NCI-H128 (cell line): ENCODE data around the gene CHRNA7.

Source experiments
- DNase-seq: peaks from one replicate; lab custom pipeline; 2025; ENCODE audit not compliant: unreplicated experiment; lab: John Stamatoyannopoulos, UW

Gene CHRNA7

DNA sequence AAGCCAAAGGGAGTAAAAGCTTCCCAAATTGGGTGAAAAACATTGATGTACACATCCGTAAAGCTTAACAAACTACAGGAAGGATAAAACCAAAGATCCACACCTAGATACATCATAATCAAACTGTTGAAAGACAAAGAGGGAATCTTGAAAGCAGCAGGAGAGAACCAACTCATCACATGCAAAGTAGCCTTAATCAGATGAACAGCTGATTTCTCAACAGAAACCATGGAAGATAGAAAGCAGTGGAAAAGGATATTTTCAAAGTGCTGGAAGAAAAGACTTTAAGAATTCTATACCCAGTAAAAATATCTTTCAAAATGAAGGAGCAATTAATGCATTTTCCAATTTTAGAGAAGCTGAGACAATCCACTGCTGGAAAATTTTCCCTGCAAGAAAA, 36.8 kb downstream of the CHRNA7 start:
- DNase-seq: no peak

DNA sequence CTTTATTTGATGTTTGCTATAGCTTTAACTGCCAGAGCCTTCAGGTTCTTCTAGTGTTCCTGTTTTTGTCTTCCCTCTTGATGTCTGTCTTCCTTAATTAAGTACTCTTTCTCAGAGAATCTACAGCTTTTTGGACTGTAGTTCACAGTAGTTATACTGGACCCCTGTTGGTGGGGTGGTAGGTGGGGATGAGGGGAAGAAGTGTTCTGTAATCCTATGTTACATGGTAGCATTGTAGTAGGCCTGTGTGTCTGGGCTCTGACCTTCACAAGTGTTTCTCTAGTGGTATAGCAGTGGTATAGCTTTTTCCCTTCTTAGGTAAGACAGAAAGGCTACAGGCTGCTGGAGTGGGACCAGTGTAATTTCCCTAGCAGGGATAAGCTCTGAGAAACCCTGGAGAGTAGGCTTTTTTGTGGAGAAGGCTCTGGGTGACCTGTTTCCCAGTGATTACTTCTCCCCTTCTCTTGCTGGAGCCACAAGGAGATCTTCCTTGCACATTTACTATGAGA, 59.6 kb downstream of the CHRNA7 start:
- DNase-seq: no peak

DNA sequence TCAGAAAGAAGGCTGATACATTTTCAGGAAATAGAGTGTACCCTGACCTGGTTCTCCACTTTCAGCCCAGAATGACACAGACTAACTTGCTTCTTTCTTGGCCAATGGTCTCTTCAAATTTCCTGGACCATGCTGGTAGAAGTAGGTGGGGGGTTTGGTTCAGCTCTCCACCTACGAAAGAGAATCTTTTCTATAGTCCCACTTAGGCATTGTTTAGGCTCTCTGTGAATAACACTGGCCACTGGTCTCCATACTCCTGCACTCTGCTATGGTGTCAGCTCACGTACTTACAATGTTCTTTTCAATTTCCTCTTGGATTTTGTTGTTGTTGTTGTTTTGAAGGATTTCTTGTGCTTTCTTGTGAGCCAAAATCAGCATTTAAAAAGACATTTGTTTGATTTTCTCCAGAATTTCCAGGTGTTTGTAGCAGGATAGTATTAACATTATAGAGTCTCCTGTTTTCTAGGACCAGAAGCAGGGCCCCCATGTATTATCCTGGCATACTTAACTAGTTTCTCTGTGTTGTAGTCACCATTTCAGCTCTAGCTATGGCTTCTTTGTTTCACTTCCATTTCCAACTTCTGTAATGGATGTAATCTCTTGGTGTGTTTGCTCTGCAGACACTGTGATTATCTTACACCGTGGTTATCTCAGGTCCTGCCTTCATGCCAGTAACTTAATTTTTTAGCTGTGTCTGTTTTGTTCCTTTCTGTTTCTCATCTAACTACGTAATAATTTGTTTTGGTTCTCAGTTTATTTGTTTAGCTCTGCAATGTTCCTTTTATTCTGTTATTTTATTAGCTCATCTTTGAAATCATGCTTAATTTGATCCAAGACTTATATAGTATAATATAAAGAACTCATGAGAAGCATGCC, 61.4 kb downstream of the CHRNA7 start:
- DNase-seq: no peak

DNA sequence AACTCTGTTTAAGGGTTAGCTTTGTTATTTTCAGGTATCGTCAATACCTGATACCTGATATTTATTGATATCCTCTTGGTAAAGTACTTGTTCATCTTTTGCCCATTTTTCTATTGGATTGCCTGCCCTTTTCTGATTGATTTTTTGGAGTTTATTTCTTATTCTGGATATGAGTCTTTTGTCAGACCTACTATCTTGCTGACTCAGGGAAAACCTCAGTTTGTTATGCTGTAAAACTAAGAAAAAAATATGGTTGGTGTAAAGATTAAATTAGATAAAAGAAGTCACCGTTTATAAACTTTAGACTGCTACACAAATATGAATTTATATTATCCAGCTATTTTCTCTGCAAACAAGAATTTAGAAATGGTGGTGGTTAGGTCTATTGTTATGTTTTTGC, 65.9 kb downstream of the CHRNA7 start:
- no peak for DNase-seq

DNA sequence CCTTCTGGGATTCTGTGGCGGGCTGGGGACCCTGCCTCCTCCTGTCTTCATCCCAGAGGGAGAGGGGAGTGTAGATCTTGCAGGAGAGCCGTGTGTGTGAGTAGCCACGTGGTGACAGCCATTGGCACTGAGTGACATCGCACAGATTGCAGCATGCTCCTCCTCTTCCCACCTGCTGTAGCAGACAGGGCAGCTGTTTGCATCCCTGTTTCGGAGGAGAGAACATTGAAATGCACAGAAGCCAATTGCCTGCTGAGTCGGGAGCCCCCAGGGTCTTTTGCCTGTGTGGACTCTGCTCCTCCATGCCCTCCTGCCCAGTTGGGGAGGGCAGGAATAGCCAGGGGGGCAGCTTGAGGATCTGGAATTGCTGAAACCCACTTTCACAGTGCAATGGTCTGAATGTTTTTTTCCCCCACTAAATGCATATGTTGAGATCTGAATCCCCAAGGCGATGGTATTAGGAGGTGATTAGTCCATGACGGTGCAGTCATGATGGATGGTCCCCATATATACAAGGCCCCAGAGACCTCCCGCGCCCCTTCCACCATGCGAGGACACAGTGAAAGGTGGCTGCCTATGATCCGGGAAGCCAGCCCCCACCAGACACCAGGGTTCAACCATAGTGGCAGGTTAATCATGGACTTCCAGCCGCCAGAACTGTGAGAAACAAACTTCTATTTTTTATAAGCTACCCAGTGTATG, 66.8 kb downstream of the CHRNA7 start:
- no peak for DNase-seq

DNA sequence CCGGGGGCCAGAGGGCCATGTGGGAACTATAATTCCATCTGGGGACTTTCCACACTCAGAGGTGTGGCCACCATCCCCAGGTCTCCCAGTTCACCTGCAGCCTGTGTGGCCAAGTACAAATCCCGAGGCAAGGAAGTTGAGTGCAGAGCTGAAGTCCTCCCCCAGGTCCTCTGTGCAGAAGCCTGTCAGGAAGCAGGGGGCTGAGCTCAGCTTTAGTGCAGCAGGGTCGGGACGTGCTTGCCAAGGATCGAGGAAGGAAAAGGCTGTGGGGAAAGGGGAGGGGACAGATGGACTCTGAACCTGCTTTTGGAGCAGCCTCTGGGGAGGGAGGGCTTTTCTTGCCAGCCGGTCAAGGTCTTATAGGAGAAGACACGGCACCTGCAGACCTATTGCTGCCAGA, 67.7 kb downstream of the CHRNA7 start:
- DNase-seq: no peak

DNA sequence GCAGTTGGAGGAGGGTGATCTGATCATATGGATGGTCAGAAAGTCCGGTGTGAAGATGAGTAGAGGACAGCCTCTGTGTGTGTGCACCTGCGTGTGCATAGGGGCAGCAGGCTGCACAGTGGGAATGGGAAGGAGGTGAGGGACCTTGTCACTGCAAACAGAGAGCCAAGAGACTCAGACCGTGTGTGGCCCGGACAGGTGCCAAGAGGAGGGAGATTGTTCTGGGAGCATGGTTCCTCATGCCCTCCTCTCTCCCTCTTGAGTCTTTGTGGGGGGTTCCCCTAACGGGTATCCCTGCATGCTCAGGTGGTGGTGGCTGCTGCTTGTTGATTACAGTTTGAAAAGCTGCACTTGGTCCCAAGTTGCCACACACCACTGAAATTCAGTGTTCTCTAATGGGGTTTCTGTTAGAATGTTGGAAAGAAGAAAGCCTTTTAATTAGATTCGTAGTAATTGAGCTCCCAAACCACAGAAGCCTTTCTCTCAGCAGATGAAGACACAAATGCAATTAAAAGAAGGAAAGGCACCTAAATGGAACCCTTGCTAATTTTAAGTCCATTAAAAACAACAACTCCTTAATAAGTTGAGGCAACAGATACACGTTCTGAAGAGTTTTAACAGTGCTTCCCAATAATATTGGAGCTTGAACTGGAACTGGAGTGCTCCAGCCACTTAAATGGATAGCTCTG, 68.9 kb downstream of the CHRNA7 start:
- DNase-seq: no peak

DNA sequence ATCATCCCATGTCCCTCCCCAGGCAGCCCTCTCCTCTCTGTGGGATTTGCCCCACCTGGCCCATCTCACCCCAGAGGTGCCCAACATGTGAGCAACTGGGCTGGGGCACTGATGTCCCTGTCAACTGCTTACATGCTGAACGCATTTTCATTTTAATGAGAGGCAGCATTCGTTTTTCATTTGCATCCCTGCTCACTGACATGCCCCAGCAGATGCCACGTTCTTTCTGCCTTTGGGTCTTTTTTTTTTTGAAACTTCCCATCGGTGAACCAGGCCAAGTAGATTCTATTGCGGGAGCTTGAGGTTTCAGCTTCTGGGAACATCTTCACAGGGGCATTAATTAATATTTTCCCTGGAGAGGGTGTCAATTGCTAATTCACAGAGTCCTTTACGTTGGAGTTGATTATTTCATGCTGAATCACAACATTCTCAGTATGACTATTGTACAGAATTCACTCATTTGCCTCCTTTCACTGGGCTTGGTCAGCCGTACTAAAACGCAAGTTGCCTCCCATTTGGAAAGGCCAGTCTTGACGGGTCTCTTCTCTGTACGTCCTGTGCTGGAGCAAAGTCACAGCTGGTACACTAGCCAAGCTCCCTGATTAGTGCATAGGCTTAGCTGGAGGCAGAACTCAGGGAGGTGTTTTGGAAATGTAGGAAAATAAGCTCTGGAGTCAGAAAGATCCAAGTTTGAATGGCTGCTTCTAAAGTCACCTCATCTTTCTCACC, 69.8 kb downstream of the CHRNA7 start:
- no peak for DNase-seq

DNA sequence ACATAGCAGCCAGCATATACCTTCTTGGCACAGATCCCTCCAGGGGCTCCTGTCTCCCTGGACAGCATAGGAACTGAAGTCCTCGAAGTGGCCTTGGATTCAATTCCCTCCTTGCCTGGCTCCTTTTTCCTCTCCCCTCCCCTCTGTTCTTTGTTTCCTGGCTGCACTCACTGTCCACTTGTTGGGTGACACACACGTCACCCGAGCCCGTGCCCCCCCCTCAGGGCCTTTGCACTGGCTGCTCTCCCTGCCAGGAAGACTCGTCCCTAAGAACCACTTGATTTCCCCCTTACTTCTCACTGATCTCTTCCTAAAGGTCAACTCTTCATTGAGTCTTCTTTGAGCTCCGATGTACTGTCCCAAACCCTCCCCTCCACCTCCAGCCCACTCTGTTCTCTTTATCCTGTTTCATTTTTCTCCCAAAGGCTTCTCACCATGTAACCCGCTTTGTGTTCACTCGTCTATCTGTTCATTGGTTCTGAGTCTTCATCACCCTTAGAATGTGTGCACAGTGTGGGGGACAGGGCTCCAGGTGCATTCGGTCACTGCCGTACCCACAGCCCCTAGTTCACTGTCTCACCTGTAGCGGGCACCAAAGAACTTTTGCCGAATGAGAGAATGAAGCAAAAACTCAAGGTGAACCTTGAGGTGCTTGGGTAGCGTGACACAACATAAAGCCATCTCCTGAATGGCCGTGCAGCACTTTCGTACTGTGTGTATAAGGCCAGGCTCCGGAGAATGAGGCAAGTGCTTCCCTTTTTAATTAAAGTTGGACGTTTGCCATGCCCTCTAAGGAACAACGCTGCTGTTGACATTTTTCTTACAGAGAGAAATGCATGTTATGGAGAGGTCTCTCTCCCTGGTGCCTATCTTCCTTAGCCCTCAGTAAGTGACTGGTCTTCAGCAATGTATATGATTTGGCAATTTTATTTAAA, 74.0 kb downstream of the CHRNA7 start:
- DNase-seq: no peak

DNA sequence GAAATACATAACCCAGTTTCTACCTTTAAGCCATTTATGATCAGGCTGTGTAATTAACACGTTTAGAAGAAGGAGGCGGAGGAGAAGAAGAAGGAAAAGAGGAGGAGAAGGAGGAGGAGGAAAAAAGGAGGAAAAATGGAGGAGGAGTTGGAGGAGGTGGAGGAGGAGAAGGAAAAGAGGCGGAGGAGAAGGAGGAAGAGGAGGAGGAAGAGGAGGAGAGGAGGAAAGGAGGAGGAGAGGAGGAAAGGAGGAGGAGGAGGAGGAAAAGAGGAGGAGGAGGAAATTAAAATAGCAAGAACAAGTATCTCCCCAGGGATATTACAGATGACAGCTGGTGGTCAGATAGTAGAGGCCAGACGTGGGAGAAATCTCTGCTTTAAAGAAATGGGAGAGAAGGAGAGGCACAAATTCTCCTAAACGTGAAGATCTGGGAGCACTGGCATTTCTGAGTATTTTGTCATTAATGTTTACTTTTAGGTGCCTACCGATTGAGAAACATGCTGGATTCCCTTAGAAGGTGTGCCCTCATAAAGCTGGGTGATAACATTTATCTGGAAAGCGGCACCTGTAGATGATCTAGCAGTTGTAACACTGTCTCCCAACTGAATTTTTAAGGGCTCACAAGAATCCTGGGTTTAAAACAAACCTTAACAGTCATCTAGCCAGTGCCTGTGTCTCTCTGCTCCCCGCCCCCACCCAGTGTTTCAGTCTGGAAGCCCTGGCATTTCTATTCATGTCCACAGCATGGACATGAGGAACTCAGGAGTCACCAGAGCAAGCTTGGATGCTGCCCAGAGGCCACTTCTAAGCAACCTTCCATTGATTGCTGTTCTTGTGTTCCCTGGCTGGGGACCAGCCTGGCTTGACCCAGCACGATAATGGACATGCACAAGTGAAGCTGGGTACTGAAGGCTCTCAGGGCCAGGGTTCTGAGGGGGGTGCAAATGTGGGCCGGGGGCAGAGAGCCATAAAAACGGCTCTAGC, 75.2 kb downstream of the CHRNA7 start:
- no peak for DNase-seq

DNA sequence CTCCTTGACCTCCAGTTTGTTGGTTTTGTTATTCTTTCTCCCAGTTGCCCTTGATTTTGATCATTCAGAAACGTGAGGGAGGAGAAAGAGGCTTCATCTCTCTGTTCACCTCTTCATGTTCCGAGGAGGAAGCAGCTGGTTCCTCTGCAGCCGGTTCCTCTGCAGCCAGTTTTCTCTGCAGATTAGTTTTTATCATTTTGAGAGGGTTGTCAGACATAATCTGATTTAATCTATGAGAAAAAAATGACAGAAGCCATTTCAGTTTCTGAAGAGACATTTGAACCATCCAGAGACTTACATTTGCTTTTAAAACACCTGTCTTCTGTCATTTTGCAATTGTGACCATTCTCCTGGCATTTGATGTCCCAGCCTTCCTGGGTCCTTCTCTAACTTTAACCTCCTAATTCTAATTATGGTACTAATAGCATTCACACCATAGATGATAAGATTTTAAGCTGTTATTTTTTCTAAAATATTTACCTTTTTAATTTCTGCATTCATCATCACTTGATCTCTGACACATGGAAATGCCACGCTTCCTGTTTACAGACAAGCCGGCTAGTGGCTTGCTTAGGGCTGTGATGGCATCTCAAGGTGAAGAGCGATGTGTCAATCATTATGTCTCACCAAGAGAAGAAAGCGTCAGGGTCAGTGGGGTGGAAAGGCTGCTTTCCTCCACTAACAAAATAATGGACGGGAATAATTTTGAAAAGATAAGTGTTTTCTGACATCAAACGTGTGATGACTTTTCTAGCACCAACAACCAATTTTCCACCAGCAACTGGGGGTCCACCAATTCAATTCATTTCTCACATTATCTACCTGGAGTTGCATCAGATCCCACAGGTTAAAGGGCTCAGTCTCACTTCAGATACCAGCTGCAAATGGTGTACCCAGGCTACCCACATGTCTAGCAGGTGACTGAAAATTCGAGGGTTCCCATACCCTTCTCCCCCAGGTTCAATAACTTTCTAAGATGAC, 76.4 kb downstream of the CHRNA7 start:
- no peak for DNase-seq

DNA sequence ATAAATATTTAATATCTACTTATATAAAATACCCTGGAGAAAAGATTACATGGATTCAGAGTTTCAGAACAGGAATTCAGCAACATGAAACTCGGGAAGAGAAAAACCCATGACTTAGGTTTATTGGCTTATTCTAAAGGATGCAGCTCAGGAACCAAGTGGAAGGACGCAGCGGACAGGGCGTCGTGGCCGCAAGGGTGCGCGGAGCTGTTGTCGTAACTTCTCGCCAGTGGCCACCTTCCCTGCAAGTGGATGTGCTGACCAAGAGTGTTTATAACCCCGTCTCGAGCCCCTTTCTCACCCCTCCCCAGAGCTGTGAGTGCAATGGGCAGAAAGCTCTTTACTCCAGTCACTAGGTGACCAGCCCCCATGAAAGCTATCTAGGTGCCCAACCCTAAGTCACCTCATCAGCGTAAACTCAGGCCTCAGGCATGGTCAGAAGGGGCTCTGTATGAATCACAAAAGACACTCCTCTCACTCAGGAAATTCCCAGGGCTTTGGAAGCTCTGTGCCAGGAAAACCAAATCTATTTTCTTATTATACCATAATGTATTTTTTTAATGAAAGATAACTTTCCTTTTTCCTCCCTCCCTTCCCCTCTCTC, 77.3 kb downstream of the CHRNA7 start:
- no peak for DNase-seq

DNA sequence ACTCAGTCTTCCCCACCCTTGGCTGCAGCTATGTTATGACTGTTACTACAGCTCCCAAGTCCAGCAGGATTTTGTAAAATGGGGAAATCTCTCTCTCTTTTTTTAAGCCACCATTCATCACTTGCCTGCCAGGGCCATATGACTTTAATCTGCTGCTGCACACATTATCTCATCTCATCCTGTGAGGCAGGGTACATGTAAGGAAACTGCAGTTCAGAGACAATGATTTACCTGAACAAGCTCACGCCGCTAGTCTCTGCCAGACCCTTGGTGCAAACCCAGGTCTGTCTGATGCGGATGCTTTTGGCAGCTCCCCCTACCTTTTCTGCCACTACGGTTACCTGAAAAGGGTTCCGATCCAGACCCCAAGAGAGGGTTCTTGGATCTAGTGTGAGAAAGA, 78.3 kb downstream of the CHRNA7 start:
- DNase-seq: no peak

DNA sequence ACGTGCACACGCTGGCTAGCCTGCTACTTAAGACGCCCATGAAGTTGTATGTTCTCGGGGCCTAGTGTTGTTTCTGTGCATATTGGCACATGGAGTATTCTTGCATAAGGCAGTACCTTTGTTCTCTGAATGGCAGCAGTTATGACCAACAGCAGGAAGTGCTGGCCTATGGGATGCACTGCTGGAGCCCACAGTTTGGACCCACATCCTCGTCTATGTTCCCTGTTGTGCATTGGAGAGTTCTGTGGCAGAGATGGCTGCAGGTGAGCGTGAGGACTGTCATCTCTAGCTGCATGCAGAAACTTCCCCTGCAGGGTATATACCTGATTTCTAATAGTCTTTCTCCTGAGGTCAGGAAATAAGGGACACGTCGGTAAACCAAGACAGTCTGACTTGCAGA, 81.8 kb downstream of the CHRNA7 start:
- DNase-seq: no peak

DNA sequence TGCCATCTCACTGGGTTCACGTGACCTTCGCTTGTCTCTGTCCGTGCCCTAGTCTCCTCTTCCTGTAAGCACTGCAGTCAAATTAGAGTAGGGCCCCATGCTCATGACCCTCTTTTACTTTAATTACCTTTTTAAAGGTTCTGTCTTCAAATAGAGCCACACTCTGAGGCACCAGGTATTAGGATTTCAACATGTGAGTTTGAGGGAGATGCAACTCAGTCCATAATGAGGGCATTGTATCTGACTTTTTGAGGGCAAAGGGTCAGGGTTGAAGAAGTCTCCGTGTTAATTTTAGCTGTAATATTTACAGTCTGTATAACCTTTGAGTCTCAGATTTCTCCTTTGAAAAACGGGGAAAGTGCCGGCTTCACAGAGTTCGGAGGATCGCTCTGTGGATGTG, 82.9 kb downstream of the CHRNA7 start:
- DNase-seq: no peak

DNA sequence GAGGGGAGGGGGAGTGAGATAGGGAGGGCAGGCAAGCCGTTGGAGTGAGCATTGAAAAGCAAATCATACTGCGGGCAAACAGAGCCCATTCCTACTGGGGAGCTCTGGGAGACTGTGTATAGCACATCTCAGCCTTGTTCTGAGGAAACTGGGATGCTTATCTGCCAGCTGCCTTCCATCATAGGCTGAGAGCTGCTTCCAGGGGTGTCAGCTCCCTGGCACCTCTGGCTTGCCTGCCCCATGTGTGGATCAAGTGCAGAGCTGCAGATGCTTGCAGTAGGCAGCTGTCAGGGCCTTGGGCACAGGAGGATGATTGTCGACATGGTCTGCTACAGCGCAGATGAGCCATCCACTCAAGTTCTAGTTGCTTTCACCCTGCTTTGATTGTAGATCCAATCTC, 86.8 kb downstream of the CHRNA7 start:
- no peak for DNase-seq

DNA sequence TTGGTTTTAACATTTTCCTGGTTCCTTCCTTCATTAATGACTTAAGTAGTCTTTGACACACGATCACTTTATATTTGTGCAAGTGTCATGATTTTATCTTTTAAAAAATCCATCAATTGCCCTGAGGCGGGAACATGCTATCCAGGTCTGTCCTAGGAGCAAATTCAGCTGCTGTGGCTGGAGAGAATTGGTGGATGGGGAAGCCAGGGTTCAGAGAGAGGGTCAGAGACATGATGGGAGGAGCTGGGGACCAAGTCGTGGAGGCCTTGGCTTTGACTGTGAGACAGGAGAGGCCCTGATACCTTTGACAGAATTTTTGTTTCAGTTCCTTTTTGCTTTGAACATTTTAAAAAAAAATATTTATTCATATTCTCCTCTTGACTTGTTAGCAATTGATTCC, 89.0 kb downstream of the CHRNA7 start:
- DNase-seq: no peak
